ENCODE data around the gene CSNK1A1L. TPM values are rescaled to one million over a fixed set of nuclear protein-coding genes. Genes with fewer than 3 reads are reported as not detected.

The CSNK1A1L gene
- total RNA-seq, 4 donors from 2014 or later = not detected

- Histone ChIP-seq H3K9me3 (no peaks in the 10 kb centered on the region), H3K4me1 (no peaks in the 10 kb centered on the region), H3K27me3 (no peaks in the 10 kb centered on the region), H3K36me3 (no peaks in the 10 kb centered on the region), H3K4me3 (replicated peaks in 1 of 3) (no peak overlapping the region), H3K27ac (no peak overlapping the region)
- WGBS, 2 donors = 98 to 100% methylated on average over 1 of the region's 1 CpG
- TF ChIP-seq CTCF (IDR thresholded peaks at IDR 0.05) (no peak), POLR2A (IDR thresholded peaks at IDR 0.05) (no peak)
- intact Hi-C loops (cut with DNase I) = no loop called here
- DNase-seq = no peak
These were observed 37.4 kb upstream of the CSNK1A1L start for GRCh38 chr13:37142877-37143276.

GRCh38 chr13:37141011-37141410 lies 35.5 kb upstream of the CSNK1A1L start:
- TF ChIP-seq POLR2A (IDR thresholded peaks at IDR 0.05) (no peak), CTCF (IDR thresholded peaks at IDR 0.05) (no peak)
- H3K9me3 ChIP-seq = no peaks in the 10 kb centered on the region
- no peaks in the 10 kb centered on the region for H3K27me3 ChIP-seq
- no peaks in the 10 kb centered on the region for H3K4me1 ChIP-seq
- intact Hi-C loops (cut with DNase I) = no loop called here
- DNase-seq = no peak
- H3K27ac ChIP-seq = no peak overlapping the region
- no peaks in the 10 kb centered on the region for H3K36me3 ChIP-seq
- H3K4me3 ChIP-seq (replicated peaks in 1 of 3) = no peak overlapping the region
- 72 to 88% methylated on average over 1 of the region's 1 CpG for WGBS, 2 donors

GRCh38 chr13:37139356-37139755 lies 33.9 kb upstream of the CSNK1A1L start:
- intact Hi-C loops (cut with DNase I) = no loop called here
- WGBS, 2 donors = 54 to 82% methylated on average over 1 of the region's 1 CpG

GRCh38 chr13:37138926-37139325 lies 33.5 kb upstream of the CSNK1A1L start:
- 96 to 97% methylated on average over 3 of the region's 3 CpGs for WGBS, 2 donors
- Histone ChIP-seq H3K4me1 (no peaks in the 10 kb centered on the region), H3K27me3 (no peaks in the 10 kb centered on the region), H3K4me3 (replicated peaks in 1 of 3) (no peak overlapping the region), H3K27ac (no peak overlapping the region), H3K36me3 (no peaks in the 10 kb centered on the region), H3K9me3 (no peaks in the 10 kb centered on the region)
- TF ChIP-seq POLR2A (IDR thresholded peaks at IDR 0.05) (no peak), CTCF (IDR thresholded peaks at IDR 0.05) (no peak)
- DNase-seq = no peak
- intact Hi-C loops (cut with DNase I) = no loop called here

More at GRCh38 chr13:37139356-37139755, 33.9 kb upstream of the CSNK1A1L start:
- no peaks in the 10 kb centered on the region for H3K4me1 ChIP-seq
- H3K27ac ChIP-seq = no peak overlapping the region
- no peaks in the 10 kb centered on the region for H3K9me3 ChIP-seq
- H3K36me3 ChIP-seq = no peaks in the 10 kb centered on the region
- no peak for DNase-seq
- TF ChIP-seq POLR2A (IDR thresholded peaks at IDR 0.05) = no peak
- no peak for TF ChIP-seq CTCF (IDR thresholded peaks at IDR 0.05)
- H3K27me3 ChIP-seq = no peaks in the 10 kb centered on the region
- no peak overlapping the region for H3K4me3 ChIP-seq (replicated peaks in 1 of 3)

GRCh38 chr13:37138169-37138568 lies 32.7 kb upstream of the CSNK1A1L start:
- H3K9me3 ChIP-seq = no peaks in the 10 kb centered on the region
- H3K36me3 ChIP-seq = no peaks in the 10 kb centered on the region
- no peak for DNase-seq
- TF ChIP-seq POLR2A (IDR thresholded peaks at IDR 0.05) = no peak
- no peak for TF ChIP-seq CTCF (IDR thresholded peaks at IDR 0.05)
- H3K27me3 ChIP-seq = no peaks in the 10 kb centered on the region
- no peaks in the 10 kb centered on the region for H3K4me1 ChIP-seq
- intact Hi-C loops (cut with DNase I) = no loop called here
- H3K4me3 ChIP-seq (replicated peaks in 1 of 3) = no peak overlapping the region
- WGBS, 2 donors = 58 to 97% methylated on average over 1 of the region's 1 CpG
- H3K27ac ChIP-seq = no peak overlapping the region

Measured in thyroid gland (tissue), 4 donors.